Breast epithelium (tissue), 3 donors: Measurements from ENCODE around the gene GIPC3.

Experiments used
- POLR2A ChIP-seq: fragments of 450-650 bp; IDR thresholded peaks from one replicate; pipeline ENCODE4 v1.6.1; 2016; ENCODE audit warnings: antibody characterized with exemption, mild to moderate bottlenecking, moderate library complexity
- TF ChIP-seq, protein P1 (sequence below), 3 donors: fragments of 450-650 bp; IDR thresholded peaks; one replicate each; pipeline ENCODE4 v1.5.1; 2016 to 2017; ENCODE audit warnings: antibody characterized with exemption in 3 of 3, mild to moderate bottlenecking in 3 of 3, moderate library complexity in 3 of 3

DNA sequence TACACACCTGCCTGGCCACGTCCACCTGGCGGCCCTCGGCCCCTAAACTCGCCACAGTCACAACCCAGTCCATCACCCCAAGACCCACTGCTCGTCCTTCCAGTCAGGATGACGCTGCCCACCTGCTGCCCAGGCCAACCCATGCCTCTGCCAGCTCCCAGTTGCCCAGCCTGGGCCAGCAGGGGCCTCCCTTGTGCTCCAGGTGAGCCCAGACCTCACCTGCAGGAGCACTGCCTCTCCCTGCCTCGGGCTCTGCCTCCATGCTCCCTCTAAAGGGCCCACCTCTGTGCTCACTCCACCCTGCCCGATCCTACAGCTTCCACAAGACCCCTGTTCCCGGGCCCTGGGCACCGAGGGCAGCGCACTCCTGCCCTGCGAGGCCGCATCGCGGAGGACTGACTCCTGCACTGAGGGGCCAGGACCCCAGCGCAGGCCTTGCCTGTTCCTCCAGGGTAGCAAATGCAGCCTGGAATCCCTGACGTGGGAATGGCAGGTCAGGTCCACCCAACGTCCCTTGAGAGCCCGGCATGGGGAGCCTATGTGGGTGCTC lies 49.3 kb downstream of the GIPC3 start:
- TF ChIP-seq, protein P1, sequence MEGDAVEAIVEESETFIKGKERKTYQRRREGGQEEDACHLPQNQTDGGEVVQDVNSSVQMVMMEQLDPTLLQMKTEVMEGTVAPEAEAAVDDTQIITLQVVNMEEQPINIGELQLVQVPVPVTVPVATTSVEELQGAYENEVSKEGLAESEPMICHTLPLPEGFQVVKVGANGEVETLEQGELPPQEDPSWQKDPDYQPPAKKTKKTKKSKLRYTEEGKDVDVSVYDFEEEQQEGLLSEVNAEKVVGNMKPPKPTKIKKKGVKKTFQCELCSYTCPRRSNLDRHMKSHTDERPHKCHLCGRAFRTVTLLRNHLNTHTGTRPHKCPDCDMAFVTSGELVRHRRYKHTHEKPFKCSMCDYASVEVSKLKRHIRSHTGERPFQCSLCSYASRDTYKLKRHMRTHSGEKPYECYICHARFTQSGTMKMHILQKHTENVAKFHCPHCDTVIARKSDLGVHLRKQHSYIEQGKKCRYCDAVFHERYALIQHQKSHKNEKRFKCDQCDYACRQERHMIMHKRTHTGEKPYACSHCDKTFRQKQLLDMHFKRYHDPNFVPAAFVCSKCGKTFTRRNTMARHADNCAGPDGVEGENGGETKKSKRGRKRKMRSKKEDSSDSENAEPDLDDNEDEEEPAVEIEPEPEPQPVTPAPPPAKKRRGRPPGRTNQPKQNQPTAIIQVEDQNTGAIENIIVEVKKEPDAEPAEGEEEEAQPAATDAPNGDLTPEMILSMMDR (IDR thresholded peaks at IDR 0.05), result no peak
- TF ChIP-seq POLR2A, result no peak
